ENCODE data around the gene CAMK1.

CAMK1 gene

GRCh38 chr3:9795207-9795606 lies 25.5 kb upstream of the CAMK1 start:
- no peak overlapping the region for H3K4me3 ChIP-seq (ENCODE audit: low read length)
- no peak for DNase-seq (ENCODE audit: low read depth, low spot score)

GRCh38 chr3:9794400-9794799 lies 24.7 kb upstream of the CAMK1 start:
- no peak overlapping the region for H3K4me3 ChIP-seq (ENCODE audit: low read length)
- DNase-seq (ENCODE audit: low read depth, low spot score) = no peak

GRCh38 chr3:9793161-9793781 lies 23.5 kb upstream of the CAMK1 start:
- DNase-seq (ENCODE audit: low read depth, low spot score) = no peak
- peak overlapping the region; percentile 100 for H3K4me3 ChIP-seq (ENCODE audit: low read length)

- peak within 1 kb of the TSS; percentile 100 for H3K4me3 ChIP-seq (ENCODE audit: low read length)
- peak; percentile 97 for DNase-seq (ENCODE audit: low read depth, low spot score)
These were observed 22.8 kb upstream of the CAMK1 start, which contains the start of the genes ARPC4 and TADA3 for GRCh38 chr3:9792405-9793160. Gene ARPC4, plus strand, starts transcription at chr3:9793082. Its CDS starts 40 bp downstream, at chr3:9793122. Gene TADA3, minus strand, starts transcription at chr3:9792473. Its CDS starts 1,007 bp downstream, at chr3:9791466.

GRCh38 chr3:9791790-9792404 lies 22.1 kb upstream of the CAMK1 start:
- peak overlapping the region; percentile 100 for H3K4me3 ChIP-seq (ENCODE audit: low read length)
- no peak for DNase-seq (ENCODE audit: low read depth, low spot score)

GRCh38 chr3:9791127-9791526 lies 21.4 kb upstream of the CAMK1 start:
- H3K4me3 ChIP-seq (ENCODE audit: low read length) = peak overlapping the region; percentile 100
- DNase-seq (ENCODE audit: low read depth, low spot score) = no peak

- DNase-seq (ENCODE audit: low read depth, low spot score) = peak; percentile 34
- no peak overlapping the region for H3K4me3 ChIP-seq (ENCODE audit: low read length)
These were observed 18.0 kb upstream of the CAMK1 start for GRCh38 chr3:9787714-9788113.

- H3K4me3 ChIP-seq (ENCODE audit: low read length) = no peak overlapping the region
- no peak for DNase-seq (ENCODE audit: low read depth, low spot score)
These were observed 17.3 kb upstream of the CAMK1 start for GRCh38 chr3:9786825-9787669.

- no peak overlapping the region for H3K4me3 ChIP-seq (ENCODE audit: low read length)
These were observed 16.5 kb upstream of the CAMK1 start for GRCh38 chr3:9786209-9786739.

GRCh38 chr3:9785602-9786001 lies 15.9 kb upstream of the CAMK1 start:
- DNase-seq (ENCODE audit: low read depth, low spot score) = no peak
- H3K4me3 ChIP-seq (ENCODE audit: low read length) = no peak overlapping the region

More at GRCh38 chr3:9786209-9786739, 16.5 kb upstream of the CAMK1 start:
- no peak for DNase-seq (ENCODE audit: low read depth, low spot score)

- no peak for DNase-seq (ENCODE audit: low read depth, low spot score)
- H3K4me3 ChIP-seq (ENCODE audit: low read length) = no peak overlapping the region
These were observed 15.2 kb upstream of the CAMK1 start for GRCh38 chr3:9784965-9785364.

GRCh38 chr3:9783954-9784353 lies 14.2 kb upstream of the CAMK1 start:
- no peak overlapping the region for H3K4me3 ChIP-seq (ENCODE audit: low read length)
- no peak for DNase-seq (ENCODE audit: low read depth, low spot score)

GRCh38 chr3:9782770-9783169 lies 13.0 kb upstream of the CAMK1 start:
- H3K4me3 ChIP-seq (ENCODE audit: low read length) = no peak overlapping the region
- DNase-seq (ENCODE audit: low read depth, low spot score) = peak; percentile 35

GRCh38 chr3:9781978-9782603 lies 12.3 kb upstream of the CAMK1 start:
- DNase-seq (ENCODE audit: low read depth, low spot score) = no peak
- H3K4me3 ChIP-seq (ENCODE audit: low read length) = no peak overlapping the region

GRCh38 chr3:9781551-9781950 lies 11.8 kb upstream of the CAMK1 start:
- DNase-seq (ENCODE audit: low read depth, low spot score) = no peak
- H3K4me3 ChIP-seq (ENCODE audit: low read length) = no peak overlapping the region

GRCh38 chr3:9780910-9781309 lies 11.2 kb upstream of the CAMK1 start:
- DNase-seq (ENCODE audit: low read depth, low spot score) = no peak
- H3K4me3 ChIP-seq (ENCODE audit: low read length) = no peak overlapping the region

GRCh38 chr3:9780458-9780812 lies 10.7 kb upstream of the CAMK1 start:
- H3K4me3 ChIP-seq (ENCODE audit: low read length) = peak overlapping the region; percentile 15; the same call in 1 of the 2 replicates
- no peak for DNase-seq (ENCODE audit: low read depth, low spot score)

GRCh38 chr3:9779721-9780457 lies 10.1 kb upstream of the CAMK1 start:
- peak overlapping the region; percentile 15 for H3K4me3 ChIP-seq (ENCODE audit: low read length)

More at GRCh38 chr3:9779721-9780457, 10.1 kb upstream of the CAMK1 start:
- DNase-seq (ENCODE audit: low read depth, low spot score) = peak; percentile 95
